Measurements from ENCODE around the gene EFL1.
"Not testable (repeated sequence)": the region's sequence is repeated elsewhere in the genome, so short reads cannot be mapped to it uniquely, and the experiment has no call there.

EFL1 gene

GRCh38 chr15:82262422-82263026 is at the start of gene EFL1, which contains the start of gene SAXO2:
Gene EFL1, minus strand, starts transcription at chr15:82262734. Its CDS starts 956 bp downstream, at chr15:82261778.
Gene SAXO2, plus strand, starts transcription at chr15:82262818. Its CDS starts 62 bp downstream, at chr15:82262880.
- DNase-seq = peak; percentile 95

GRCh38 chr15:82311321-82311720 is 48.8 kb upstream of the EFL1 start:
- not testable (repeated sequence) for DNase-seq

GRCh38 chr15:82309802-82310201 is 47.3 kb upstream of the EFL1 start:
- no peak for DNase-seq

GRCh38 chr15:82307714-82308081 is 45.2 kb upstream of the EFL1 start:
- DNase-seq = no peak

- no peak for DNase-seq
Observed at GRCh38 chr15:82306791-82307713, 44.5 kb upstream of the EFL1 start.

GRCh38 chr15:82305621-82306048 is 43.1 kb upstream of the EFL1 start:
- DNase-seq = no peak

- no peak for DNase-seq
Observed at GRCh38 chr15:82304778-82305090, 42.2 kb upstream of the EFL1 start.

GRCh38 chr15:82303956-82304777 is 41.6 kb upstream of the EFL1 start:
- DNase-seq = no peak

- no peak for DNase-seq
Observed at GRCh38 chr15:82301296-82302016, 38.9 kb upstream of the EFL1 start.

GRCh38 chr15:82300883-82301282 is 38.3 kb upstream of the EFL1 start:
- no peak for DNase-seq

- not testable (repeated sequence) for DNase-seq
Observed at GRCh38 chr15:82300326-82300725, 37.8 kb upstream of the EFL1 start.

- not testable (repeated sequence) for DNase-seq
Observed at GRCh38 chr15:82299511-82299914, 37.0 kb upstream of the EFL1 start.

GRCh38 chr15:82298520-82298919 is 36.0 kb upstream of the EFL1 start:
- DNase-seq = no peak

- no peak for DNase-seq
Observed at GRCh38 chr15:82298032-82298431, 35.5 kb upstream of the EFL1 start.

- no peak for DNase-seq
Observed at GRCh38 chr15:82297546-82297945, 35.0 kb upstream of the EFL1 start.

GRCh38 chr15:82294061-82294690 is 31.6 kb upstream of the EFL1 start:
- DNase-seq = no peak

GRCh38 chr15:82292271-82292670 is 29.7 kb upstream of the EFL1 start:
- DNase-seq = no peak

GRCh38 chr15:82288202-82288601 is 25.7 kb upstream of the EFL1 start:
- not testable (repeated sequence) for DNase-seq

- not testable (repeated sequence) for DNase-seq
Observed at GRCh38 chr15:82286475-82286874, 23.9 kb upstream of the EFL1 start.

GRCh38 chr15:82284381-82284780 is 21.8 kb upstream of the EFL1 start:
- not testable (repeated sequence) for DNase-seq

GRCh38 chr15:82282386-82282785 is 19.9 kb upstream of the EFL1 start:
- DNase-seq = not testable (repeated sequence)

- DNase-seq = not testable (repeated sequence)
Observed at GRCh38 chr15:82281276-82281675, 18.7 kb upstream of the EFL1 start.

Data from left hindlimb (tissue), 1 donor.